HCT116 (cell line): ENCODE data around the gene PIK3CD.

Experiments
- POLR2A ChIP-seq: IDR thresholded peaks from 2 replicates; pipeline ENCODE4 v1.7.0; 2011; ENCODE audit warnings: borderline replicate concordance; ENCODE audit not compliant: insufficient read depth, insufficient read length; ENCODE audit errors: extremely low read depth
- TF ChIP-seq, protein P1 (sequence below), 3 experiments: fragments of 200-600 bp in 1 of 3; sonication (generic) in 1 of 3; IDR thresholded peaks in 2 of 3; conservative IDR thresholded peaks in 1 of 3; 2 replicates each; pipeline ENCODE4 v1.5.1; 2012 to 2017; ENCODE audit warnings: low read depth in 2 of 3, low read length in 2 of 3, antibody characterized with exemption in 1 of 3, borderline replicate concordance in 1 of 3, control low read depth in 1 of 3, mild to moderate bottlenecking in 1 of 3, mixed read lengths in 1 of 3, mixed run types in 1 of 3, moderate library complexity in 1 of 3; ENCODE audit not compliant: insufficient read depth in 1 of 3
- TF ChIP-seq, protein P2 (sequence below): IDR thresholded peaks from 2 replicates; pipeline ENCODE4 v1.6.1; 2012; ENCODE audit warnings: low read depth

DNA sequence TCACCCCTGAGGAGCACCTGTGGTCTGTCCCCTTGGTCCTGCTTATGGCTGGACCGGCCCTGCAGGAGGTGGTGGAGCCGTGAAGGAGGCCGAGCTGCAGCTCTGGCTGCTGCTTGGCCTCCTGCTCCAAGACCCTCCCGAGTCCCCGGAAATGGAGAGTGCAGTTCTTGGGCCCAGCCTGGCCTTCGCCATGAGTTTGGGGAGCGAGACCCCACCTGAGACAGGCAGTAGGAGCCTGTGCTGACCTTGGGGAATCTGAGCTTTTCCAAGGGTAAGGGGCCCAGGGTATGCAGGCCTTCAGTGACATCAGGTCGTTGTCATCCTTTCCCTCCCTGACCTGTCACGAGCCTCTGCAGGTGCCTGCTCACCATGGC, 48.8 kb upstream of the PIK3CD start:
- TF ChIP-seq, protein P1, sequence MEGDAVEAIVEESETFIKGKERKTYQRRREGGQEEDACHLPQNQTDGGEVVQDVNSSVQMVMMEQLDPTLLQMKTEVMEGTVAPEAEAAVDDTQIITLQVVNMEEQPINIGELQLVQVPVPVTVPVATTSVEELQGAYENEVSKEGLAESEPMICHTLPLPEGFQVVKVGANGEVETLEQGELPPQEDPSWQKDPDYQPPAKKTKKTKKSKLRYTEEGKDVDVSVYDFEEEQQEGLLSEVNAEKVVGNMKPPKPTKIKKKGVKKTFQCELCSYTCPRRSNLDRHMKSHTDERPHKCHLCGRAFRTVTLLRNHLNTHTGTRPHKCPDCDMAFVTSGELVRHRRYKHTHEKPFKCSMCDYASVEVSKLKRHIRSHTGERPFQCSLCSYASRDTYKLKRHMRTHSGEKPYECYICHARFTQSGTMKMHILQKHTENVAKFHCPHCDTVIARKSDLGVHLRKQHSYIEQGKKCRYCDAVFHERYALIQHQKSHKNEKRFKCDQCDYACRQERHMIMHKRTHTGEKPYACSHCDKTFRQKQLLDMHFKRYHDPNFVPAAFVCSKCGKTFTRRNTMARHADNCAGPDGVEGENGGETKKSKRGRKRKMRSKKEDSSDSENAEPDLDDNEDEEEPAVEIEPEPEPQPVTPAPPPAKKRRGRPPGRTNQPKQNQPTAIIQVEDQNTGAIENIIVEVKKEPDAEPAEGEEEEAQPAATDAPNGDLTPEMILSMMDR (IDR thresholded peaks at IDR 0.05 in 2 of 3, conservative IDR thresholded peaks at IDR 0.05 in 1 of 3; ENCODE audit: borderline replicate concordance in 1 of 3, insufficient read depth in 1 of 3, low read depth in 2 of 3, low read length in 2 of 3), result no peak
- no peak for TF ChIP-seq POLR2A
- TF ChIP-seq, protein P2, sequence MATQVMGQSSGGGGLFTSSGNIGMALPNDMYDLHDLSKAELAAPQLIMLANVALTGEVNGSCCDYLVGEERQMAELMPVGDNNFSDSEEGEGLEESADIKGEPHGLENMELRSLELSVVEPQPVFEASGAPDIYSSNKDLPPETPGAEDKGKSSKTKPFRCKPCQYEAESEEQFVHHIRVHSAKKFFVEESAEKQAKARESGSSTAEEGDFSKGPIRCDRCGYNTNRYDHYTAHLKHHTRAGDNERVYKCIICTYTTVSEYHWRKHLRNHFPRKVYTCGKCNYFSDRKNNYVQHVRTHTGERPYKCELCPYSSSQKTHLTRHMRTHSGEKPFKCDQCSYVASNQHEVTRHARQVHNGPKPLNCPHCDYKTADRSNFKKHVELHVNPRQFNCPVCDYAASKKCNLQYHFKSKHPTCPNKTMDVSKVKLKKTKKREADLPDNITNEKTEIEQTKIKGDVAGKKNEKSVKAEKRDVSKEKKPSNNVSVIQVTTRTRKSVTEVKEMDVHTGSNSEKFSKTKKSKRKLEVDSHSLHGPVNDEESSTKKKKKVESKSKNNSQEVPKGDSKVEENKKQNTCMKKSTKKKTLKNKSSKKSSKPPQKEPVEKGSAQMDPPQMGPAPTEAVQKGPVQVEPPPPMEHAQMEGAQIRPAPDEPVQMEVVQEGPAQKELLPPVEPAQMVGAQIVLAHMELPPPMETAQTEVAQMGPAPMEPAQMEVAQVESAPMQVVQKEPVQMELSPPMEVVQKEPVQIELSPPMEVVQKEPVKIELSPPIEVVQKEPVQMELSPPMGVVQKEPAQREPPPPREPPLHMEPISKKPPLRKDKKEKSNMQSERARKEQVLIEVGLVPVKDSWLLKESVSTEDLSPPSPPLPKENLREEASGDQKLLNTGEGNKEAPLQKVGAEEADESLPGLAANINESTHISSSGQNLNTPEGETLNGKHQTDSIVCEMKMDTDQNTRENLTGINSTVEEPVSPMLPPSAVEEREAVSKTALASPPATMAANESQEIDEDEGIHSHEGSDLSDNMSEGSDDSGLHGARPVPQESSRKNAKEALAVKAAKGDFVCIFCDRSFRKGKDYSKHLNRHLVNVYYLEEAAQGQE, result no peak
